NCI-H146 treated with DMSO at 0.1 percent for 48 hours (cell line): ENCODE data around the gene MEF2C.

ENCODE experiments used
- DNase-seq: peaks from one replicate; lab custom pipeline; 2025; ENCODE audit not compliant: unreplicated experiment; lab: John Stamatoyannopoulos, UW

Gene MEF2C

GRCh38 chr5:88768411-88768810, 114.6 kb downstream of the MEF2C start:
- no peak for DNase-seq

GRCh38 chr5:88765798-88766197, 117.2 kb downstream of the MEF2C start:
- DNase-seq = no peak

GRCh38 chr5:88765171-88765570, 117.8 kb downstream of the MEF2C start:
- DNase-seq = no peak

- no peak for DNase-seq
Measured at GRCh38 chr5:88761939-88762338, 121.0 kb downstream of the MEF2C start.

GRCh38 chr5:88761269-88761850, 121.6 kb downstream of the MEF2C start:
- DNase-seq = no peak

- no peak for DNase-seq
Measured at GRCh38 chr5:88760527-88760926, 122.5 kb downstream of the MEF2C start.

GRCh38 chr5:88758591-88758990, 124.4 kb downstream of the MEF2C start:
- no peak for DNase-seq

GRCh38 chr5:88758184-88758583, 124.8 kb downstream of the MEF2C start:
- DNase-seq = no peak

- DNase-seq = no peak
Measured at GRCh38 chr5:88756953-88757352, 126.0 kb downstream of the MEF2C start.

GRCh38 chr5:88748666-88749065, 134.3 kb downstream of the MEF2C start:
- no peak for DNase-seq

- DNase-seq = no peak
Measured at GRCh38 chr5:88746438-88746882, 136.5 kb downstream of the MEF2C start.

GRCh38 chr5:88745093-88745696, 137.8 kb downstream of the MEF2C start:
- no peak for DNase-seq

- no peak for DNase-seq
Measured at GRCh38 chr5:88743231-88743834, 139.7 kb downstream of the MEF2C start.

GRCh38 chr5:88741964-88742363, 141.0 kb downstream of the MEF2C start:
- DNase-seq = no peak

- no peak for DNase-seq
Measured at GRCh38 chr5:88740604-88741185, 142.3 kb downstream of the MEF2C start.

- DNase-seq = no peak
Measured at GRCh38 chr5:88736494-88736893, 146.5 kb downstream of the MEF2C start.

- DNase-seq = no peak
Measured at GRCh38 chr5:88734983-88735382, 148.0 kb downstream of the MEF2C start.

GRCh38 chr5:88734191-88734640, 148.8 kb downstream of the MEF2C start:
- DNase-seq = no peak

GRCh38 chr5:88732862-88733261, 150.1 kb downstream of the MEF2C start:
- DNase-seq = no peak

GRCh38 chr5:88732181-88732633, 150.8 kb downstream of the MEF2C start:
- DNase-seq = no peak

GRCh38 chr5:88729829-88730182, 153.2 kb downstream of the MEF2C start:
- no peak for DNase-seq
